ENCODE measurements around the gene TIFAB. TPM values are rescaled to one million over a fixed set of nuclear protein-coding genes. Genes with fewer than 3 reads are reported as not detected.

The TIFAB gene
- polyA plus RNA-seq, 3 donors = 0.04 to 0.23 (median 0.16) TPM

- no peak for DNase-seq
These were observed 8.8 kb downstream of the TIFAB start for GRCh38 chr5:135443161-135443960.

- no peak for DNase-seq
These were observed 9.6 kb downstream of the TIFAB start for GRCh38 chr5:135442431-135443160.

GRCh38 chr5:135441919-135442318, 10.2 kb downstream of the TIFAB start:
- no peak for DNase-seq

- peak; percentile 61 for DNase-seq
These were observed 10.8 kb downstream of the TIFAB start for GRCh38 chr5:135441350-135441831.

- DNase-seq = no peak
These were observed 11.2 kb downstream of the TIFAB start for GRCh38 chr5:135440916-135441315.

GRCh38 chr5:135439231-135440205, 12.6 kb downstream of the TIFAB start:
- DNase-seq = no peak

GRCh38 chr5:135438636-135439221, 13.4 kb downstream of the TIFAB start:
- DNase-seq = no peak

- no peak for DNase-seq
These were observed 14.2 kb downstream of the TIFAB start for GRCh38 chr5:135437796-135438560.

GRCh38 chr5:135437422-135437795, 14.7 kb downstream of the TIFAB start:
- no peak for DNase-seq

GRCh38 chr5:135436951-135437418, 15.2 kb downstream of the TIFAB start:
- no peak for DNase-seq

GRCh38 chr5:135435467-135436330, 16.5 kb downstream of the TIFAB start:
- no peak for DNase-seq

- DNase-seq = no peak
These were observed 17.3 kb downstream of the TIFAB start for GRCh38 chr5:135434591-135435466.

- DNase-seq = no peak
These were observed 18.3 kb downstream of the TIFAB start for GRCh38 chr5:135433681-135434426.

- DNase-seq = no peak
These were observed 20.0 kb downstream of the TIFAB start for GRCh38 chr5:135432113-135432512.

- no peak for DNase-seq
These were observed 22.1 kb downstream of the TIFAB start for GRCh38 chr5:135430135-135430437.

- DNase-seq = no peak
These were observed 22.6 kb downstream of the TIFAB start for GRCh38 chr5:135429301-135430134.

- no peak for DNase-seq
These were observed 23.6 kb downstream of the TIFAB start for GRCh38 chr5:135428586-135428985.
